Stimulated activated CD4-positive, alpha-beta T cell treated with anti-CD3 and anti-CD28 coated beads, Interleukin-4, amount 100 ng/mL, for 1 hour (primary cell): ENCODE data around the gene GDI1.

Experiments
- DNase-seq: peaks from one replicate; pipeline ENCODE4 v3.0.0-alpha.2; 2020

Gene GDI1

GRCh38 chrX:154484255-154485149, 47.5 kb downstream of the GDI1 start:
- DNase-seq = no peak

GRCh38 chrX:154485150-154486051, 48.4 kb downstream of the GDI1 start:
- no peak for DNase-seq

- DNase-seq = peak; percentile 28
Observed at GRCh38 chrX:154486052-154486395, 49.1 kb downstream of the GDI1 start.

GRCh38 chrX:154486396-154487207, 49.6 kb downstream of the GDI1 start, which contains the start of gene UBL4A:
Gene UBL4A, minus strand, starts transcription at chrX:154486615. Its CDS starts 31 bp downstream, at chrX:154486584.
- DNase-seq = peak; percentile 62

GRCh38 chrX:154487518-154488290, 50.8 kb downstream of the GDI1 start:
- DNase-seq = no peak

GRCh38 chrX:154488336-154489075, 51.6 kb downstream of the GDI1 start:
- DNase-seq = no peak

GRCh38 chrX:154489182-154489581, 52.2 kb downstream of the GDI1 start:
- DNase-seq = no peak

- peak; percentile 17 for DNase-seq
Observed at GRCh38 chrX:154490021-154490413, 53.1 kb downstream of the GDI1 start.

GRCh38 chrX:154490414-154491083, 53.6 kb downstream of the GDI1 start, which contains the start of gene SLC10A3:
Gene SLC10A3, minus strand, starts transcription at chrX:154490629. Its CDS starts 1,689 bp downstream, at chrX:154488940.
- peak; percentile 84 for DNase-seq
